ENCODE data around the gene TRAF3IP1.

Gene TRAF3IP1

DNA sequence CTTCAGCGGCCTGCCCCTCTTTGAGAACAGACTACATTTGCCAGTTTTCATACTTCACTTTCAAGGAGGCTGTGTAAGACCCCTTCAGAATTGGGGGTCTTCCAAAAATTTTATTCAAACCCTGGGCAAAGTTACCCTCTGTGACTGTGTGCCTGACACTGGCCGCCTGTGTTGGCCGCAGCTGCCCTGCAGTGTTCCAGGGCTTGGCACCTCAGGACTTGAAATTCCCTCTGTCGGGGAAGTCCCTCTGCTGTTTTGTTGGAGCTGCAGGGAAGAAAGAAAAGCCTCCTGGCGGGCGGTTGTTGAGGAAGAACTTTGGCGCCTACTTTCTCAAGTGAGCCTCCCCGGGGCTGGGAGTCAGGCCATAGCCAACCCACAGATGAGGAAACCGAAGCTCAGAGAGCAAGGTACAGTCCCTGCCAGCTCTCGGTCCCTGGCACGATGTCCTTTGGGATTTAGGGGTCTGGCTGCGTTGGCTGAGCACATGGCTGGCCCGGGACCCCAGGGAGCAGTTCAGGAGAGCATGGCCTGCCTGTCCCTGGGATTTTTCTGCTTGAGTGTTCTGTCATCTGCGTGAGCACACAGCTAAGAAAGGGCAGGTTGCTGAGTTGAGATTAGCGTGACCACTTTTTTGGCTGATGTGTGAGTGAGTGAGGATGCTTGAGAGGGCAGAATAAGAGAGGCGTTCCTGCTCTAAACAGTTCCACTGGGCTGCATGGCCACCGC lies 88.5 kb downstream of the TRAF3IP1 start:
- DNase-seq (ENCODE audit: low read depth in 2 of 2), result no peak

DNA sequence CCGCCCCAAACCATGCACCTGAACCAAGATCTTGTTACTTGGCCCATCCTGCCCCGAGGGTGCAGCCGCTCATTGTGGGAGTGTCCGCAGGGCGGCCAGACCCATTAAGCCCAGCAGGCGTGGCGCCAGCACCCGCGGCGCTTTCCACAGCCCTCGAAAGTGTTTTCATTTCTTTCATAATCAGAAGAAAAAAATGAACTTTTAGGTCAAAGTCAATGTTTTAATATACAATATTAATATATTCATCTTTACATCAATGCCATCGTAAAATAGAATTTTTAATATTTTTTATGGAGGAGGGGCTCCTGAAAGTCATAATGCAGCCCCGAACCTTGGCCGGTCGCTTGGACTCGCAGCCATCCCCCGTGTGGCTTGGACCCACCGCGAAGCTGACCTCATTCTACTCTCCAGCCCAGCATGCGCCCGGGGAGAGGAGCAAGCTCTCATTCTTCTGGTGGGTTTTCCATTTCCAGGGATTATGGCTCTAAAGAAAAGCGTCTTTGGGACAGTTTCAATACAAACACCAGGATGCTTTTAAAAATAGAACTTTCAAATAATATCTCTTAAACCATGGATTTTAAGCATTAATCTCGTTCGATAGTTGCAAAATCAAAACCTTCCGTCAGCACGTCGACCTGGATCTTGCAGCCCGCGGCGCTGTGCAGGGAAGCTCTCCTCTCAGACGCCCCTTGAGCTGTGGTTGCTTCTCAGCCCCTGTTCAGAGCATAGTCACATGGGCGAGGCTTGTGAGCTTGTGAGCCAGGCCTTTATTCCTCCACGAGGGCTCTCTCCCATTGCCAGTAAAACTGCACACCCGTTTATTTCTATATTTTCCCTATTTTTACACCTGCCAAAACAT lies 89.3 kb downstream of the TRAF3IP1 start:
- no peak for DNase-seq (ENCODE audit: low read depth in 2 of 2)

DNA sequence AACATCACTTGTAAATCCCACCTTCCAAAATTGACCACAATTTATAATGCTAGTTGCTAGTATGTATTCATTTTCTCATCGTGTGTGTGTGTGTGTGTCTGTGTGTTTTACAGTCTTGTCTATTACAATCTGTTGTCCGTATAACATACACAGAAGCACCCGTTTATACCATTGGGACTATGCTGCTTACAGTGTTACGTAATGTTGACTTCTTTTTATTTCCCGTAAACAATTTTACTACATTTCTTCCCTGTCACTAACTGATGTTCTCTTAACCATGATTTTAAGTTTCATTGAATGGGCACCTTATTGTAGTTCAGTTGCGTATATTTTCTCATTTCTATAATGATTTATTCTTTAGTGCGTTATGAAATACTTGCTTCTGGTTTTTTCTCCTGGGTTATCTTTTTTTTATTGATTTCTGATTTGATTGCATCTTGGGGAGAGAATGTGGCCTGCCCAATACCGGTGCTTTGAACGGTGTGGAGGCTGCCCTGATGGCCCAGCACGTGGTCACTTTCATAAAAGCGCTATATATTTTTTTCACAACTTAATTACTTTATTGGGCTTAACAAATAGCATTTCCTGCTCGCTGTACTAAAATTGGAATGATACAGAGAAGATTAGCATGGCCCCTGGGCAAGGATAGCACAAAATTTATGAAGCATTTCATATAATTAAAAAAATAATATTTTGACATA lies 91.9 kb downstream of the TRAF3IP1 start:
- no peak for DNase-seq (ENCODE audit: low read depth in 2 of 2)

DNA sequence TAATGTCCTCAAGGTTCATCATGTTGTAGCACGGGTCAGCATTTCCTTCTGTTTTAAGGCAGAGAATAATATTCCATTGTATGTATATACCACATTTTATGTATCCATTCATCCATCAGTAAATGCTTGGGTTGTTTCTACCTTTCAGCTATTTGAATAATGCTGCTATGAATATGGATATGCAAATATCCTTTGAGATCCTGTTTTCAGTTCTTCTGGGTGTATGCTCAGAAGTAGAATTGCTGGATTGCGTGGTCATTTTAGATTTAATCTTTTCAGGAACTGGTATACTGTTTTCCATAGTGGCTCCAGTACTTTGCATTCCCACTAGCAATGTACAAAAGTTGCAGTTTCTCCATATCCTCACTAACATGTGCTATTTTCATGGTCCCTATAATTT lies 93.0 kb downstream of the TRAF3IP1 start:
- DNase-seq (ENCODE audit: low read depth in 2 of 2), result no peak

DNA sequence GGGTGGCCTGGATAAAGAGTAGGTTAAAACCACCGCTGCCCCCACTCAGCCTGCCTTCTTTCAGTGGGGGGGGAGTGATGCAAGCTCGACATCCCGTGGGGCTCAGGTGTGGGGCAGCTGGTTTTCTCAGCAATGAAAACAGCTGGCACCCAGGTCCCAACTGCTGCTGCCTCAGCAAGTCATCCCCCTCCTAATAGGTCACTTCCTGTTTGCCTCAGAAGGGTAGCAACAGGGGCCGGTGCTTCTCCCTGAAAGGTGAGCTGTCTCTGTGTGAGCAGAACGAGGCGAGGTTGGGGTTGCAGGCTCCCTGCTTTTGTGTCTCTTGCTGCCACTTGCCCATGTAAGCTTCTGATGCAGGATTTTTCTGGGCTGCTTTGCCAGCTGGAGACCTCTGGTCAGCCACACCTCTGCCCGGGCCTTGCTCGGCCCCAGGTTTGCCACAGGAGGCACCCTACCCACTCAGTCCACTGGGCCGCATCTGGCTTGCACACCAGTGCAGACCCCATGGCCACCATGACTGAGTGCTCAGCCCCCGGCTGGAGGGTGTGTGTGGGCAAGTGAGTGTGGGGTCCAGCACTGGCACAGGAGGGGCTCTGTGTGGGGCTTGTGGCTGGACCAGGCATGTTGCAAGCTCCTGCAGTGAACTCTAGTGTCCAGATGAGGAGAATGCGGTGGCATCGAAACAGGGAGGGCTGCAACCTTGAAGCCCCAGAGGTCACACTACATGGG lies 94.9 kb downstream of the TRAF3IP1 start:
- no peak for DNase-seq (ENCODE audit: low read depth in 2 of 2)

DNA sequence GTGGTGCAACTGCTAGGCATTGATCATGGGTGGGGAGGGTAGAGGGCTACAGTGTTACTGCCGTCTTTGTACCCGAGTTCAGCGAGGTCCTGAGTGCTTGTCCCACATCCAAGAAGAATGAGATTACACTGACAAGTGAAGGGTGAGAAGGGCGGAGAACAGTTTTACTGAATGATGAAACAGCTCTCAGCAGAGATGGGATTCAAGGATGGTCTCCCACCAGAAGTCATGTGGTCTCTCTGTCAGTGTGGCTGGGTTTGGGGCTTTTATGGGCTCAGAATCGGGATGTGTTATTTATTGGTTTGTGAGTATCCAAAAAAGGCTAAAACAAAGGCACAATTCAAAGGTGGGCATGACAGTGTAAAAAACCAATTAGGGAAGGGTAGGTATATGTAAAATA lies 95.6 kb downstream of the TRAF3IP1 start:
- DNase-seq (ENCODE audit: low read depth in 2 of 2), result no peak

DNA sequence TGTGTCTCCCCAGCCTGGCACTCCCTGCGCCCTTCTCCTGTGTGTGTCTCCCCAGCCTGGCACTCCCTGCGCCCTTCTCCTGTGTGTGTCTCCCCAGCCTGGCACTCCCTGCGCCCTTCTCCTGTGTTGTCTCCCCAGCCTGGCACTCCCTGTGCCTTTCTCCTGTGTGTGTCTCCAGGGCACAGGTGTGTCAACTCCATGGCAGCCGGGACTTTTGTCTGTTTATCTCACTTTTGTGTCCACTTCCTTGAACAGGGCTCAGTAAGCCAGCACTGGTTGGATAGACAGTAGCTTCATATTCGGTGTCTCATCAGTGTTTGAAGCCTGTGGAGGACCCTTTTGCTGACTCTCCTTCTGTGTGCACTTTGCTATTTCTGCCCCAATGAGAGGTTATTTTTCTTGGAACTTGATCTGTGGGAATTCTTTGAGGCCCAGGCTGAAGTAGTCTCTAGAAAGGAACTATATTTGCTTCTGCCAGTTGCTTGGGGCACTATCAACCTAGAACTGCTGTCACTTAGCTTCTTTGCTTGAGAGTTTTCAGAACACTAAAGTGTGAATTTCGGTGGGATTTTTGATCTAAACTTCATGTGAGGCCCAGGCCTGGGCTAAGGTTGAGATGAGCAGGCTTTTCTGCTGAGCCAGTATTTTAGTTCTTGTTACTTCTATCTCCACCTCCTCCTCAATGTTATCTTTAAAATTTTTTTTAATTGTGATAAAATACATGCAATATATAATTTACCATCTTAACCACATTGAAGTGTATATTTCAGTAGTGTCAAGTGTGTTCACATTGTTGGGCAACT lies 98.1 kb downstream of the TRAF3IP1 start:
- DNase-seq (ENCODE audit: low read depth in 2 of 2), result no peak

DNA sequence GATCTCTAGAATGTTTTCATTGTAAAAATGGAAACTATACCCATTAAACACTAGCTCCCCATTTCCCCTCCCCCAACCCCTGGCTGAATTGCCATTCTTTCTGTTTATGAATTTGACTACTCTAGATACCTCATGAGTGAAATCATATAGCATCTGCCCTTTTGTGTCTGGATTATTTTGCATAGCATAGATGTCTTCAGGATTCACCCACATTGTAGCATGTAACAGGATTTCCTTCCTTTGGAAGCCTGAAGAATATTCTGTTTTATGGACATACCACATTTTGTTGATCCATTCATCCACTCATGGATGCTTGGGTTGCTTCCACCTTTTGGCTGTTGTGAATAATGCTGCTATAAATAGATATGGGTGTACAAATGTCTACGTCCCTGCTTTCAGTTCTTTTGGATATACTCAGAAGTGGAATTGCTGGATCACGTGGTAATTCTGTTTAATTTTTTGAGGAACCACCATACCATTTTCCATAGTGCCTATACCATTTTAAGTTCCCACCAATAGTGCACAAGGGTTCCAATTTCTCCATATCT lies 98.8 kb downstream of the TRAF3IP1 start:
- no peak for DNase-seq (ENCODE audit: low read depth in 2 of 2)

DNA sequence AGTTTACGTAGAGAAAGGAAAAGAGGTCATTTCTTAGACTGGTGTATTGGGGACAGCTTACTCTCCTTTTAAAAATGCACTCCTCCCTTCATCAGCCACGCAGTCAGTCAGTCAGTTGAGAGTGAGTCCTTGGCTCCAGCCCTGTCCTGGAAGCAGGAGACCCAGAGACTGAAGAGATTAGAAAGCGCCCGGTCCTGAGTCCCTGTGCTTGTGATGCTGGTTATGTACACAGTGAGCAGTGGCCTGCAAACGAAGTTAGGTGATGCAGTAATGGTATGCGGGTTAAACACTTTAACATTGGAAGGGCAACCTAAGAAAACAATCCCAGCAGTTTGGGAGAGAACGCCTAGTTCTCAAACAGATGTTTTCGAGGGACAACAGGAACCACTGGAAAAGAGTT lies 100.1 kb downstream of the TRAF3IP1 start:
- no peak for DNase-seq (ENCODE audit: low read depth in 2 of 2)

DNA sequence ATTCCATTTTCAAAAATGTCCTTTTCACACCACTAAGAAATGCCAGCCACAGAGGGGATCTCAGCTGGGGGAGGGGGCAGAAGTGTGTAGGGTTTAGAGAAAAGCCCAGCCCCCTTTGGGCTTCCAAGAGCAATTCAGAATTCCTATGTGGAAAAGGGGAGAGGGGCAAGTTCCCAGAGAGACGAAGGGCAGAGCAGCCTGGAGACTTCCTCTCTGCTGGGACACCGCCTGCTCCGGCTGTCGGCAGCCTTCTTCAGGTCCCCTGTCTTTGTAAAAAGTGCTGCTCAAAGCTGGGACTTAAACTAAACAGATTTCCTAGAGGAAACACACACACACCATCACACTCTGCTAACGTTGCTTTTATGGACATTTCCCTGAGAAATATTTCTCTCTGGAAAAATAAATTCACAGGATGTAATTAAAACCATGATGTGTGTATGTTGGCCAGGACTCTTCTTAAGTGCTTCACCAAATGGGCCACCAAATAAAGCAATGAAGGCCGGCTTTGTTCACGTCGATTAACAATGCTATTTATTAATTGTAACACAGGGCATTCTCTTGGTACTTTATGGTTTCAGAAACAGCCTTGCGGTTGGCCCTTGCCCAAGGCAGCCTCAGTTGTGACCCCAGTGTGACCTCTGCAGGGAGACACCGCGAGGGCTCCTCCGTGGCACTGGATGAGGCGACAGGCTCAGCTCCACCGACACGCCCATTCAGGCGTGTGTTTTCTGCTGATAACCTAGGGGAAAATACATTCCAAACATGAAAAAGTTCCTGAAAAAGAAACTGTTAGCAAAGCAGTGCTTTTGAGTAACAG lies 100.8 kb downstream of the TRAF3IP1 start:
- no peak for DNase-seq (ENCODE audit: low read depth in 2 of 2)

DNA sequence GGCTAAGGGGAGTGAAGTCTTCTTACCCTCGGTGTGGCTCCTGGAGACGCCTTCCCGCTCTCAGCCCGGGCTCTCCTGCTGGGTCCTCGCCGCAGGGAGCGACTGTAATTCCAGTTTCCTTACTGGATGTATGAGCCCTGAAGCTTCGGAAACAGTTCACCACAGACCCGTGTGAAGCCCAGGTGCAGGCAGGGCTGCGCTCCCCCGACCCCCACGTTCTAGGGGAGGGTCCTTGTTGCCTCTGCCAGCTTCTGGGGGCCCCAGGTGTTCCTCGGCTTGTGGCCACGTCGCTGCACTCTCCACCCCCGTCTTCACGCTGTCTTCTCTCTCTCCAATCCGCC lies 101.3 kb downstream of the TRAF3IP1 start:
- no peak for DNase-seq (ENCODE audit: low read depth in 2 of 2)

DNA sequence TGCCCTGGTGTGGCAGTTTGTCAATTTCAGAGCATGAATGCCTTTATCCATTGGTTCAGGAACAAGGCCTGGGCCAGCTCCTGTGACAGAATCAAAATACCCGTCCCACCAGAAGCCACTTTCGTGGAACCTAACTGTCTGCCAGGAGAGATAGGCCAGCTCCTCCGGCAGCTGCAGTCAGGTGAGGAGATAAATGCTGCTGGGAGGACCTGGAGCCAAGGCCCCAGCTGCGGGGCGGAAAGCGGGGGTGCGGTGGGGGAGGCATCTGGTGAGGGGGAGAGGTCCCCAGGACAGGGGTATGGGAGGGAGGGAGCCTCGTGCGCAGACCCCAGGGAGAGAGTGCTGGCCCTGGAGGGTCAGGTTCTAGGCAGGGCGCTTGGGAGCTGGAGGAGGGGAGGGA lies 102.0 kb downstream of the TRAF3IP1 start:
- no peak for DNase-seq (ENCODE audit: low read depth in 2 of 2)

DNA sequence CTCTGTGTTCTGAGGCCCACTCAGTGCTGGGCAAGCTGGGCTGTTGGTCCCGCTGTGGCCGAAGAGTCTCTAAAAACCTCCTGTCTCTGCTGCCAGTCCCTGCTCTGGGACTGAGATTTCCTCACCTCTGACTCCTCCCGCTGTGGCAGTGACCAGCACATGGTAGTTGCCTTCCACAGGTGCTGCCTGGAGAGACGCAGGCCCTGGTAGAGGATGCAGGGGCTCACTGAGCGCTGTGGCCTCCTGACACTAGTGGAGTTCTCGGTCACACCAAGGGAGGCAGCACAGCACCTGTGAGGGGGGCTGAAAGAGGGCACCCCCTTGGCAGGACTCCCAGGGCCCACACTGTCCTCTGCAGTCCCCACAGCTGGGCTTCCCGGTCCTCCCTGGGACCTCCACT lies 102.6 kb downstream of the TRAF3IP1 start:
- no peak for DNase-seq (ENCODE audit: low read depth in 2 of 2)

DNA sequence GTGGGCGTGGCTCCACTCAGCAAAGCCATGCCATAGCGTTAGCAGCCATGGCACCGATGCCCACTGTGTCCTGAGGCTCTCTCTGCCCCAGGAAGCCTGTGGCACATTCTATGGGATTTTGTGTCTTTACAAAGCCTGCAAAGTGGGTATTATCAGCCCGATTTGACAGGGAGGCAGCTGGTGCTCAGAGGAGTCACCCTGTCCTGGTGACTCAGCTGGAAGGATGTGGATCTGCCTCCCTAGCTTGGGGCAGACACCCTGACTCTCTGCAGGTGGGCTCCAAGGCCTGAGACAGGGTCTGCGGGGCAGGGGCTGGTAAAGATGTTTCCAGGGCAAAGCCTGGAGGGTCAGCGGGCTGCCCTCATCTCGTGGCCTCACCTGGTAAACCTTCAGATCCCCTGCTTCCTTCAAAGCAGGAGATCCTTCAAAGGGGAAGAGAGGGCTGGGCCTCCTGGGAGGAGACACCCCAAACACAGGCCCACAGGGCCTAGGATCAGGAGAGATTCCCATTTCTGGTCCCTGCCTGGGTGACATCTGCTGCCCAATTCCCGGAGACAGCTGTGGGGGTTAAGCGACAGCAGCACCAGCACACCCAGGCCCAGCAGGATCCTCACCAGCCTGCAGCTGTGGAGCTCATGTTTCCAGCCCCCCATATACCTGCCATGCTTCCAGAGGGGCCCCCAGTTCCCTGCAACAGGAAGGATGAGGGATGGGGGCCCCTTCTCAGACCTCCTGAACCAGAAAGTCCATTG lies 103.4 kb downstream of the TRAF3IP1 start:
- DNase-seq (ENCODE audit: low read depth in 2 of 2), result no peak

DNA sequence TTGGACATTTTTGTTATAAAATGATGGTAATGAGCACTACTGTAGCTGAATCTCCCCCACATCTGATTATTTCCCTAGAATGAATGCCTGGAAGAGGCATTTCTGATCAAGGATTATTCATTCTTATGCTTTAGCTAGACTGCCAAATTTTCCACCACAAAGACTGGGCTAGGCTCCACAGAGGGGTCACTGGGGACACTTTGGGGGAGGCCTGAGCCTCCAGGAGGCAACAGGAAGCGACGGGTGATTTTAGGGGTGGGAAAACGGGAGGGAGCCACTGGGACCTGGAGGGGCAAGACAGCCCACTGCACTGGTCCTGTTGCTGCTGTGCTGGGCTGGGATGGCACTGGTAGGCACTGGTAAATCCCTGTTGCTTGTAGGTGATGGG lies 104.0 kb downstream of the TRAF3IP1 start:
- no peak for DNase-seq (ENCODE audit: low read depth in 2 of 2)

DNA sequence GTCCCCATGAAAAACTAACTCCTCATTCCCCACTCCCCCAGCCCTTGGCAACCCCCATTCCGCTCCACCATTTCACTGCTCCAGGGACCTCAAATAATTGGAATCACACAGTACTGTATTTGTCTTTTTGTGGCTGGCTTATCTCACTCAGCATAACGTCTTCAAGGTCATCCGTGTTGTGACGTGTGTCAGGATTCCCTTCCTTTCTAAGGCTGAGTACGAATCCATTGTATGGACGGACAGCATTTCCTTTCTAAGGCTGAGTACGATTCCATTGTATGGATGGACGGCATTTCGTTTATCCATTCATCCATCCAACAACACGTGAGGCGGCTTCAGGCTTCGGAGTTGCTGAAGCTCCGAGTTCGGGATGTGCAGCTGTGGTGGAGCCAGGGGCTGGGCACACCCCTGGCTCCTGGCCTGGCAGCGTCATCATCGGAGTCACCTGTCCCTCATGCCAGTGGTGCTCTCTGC lies 105.2 kb downstream of the TRAF3IP1 start:
- DNase-seq (ENCODE audit: low read depth in 2 of 2), result no peak

DNA sequence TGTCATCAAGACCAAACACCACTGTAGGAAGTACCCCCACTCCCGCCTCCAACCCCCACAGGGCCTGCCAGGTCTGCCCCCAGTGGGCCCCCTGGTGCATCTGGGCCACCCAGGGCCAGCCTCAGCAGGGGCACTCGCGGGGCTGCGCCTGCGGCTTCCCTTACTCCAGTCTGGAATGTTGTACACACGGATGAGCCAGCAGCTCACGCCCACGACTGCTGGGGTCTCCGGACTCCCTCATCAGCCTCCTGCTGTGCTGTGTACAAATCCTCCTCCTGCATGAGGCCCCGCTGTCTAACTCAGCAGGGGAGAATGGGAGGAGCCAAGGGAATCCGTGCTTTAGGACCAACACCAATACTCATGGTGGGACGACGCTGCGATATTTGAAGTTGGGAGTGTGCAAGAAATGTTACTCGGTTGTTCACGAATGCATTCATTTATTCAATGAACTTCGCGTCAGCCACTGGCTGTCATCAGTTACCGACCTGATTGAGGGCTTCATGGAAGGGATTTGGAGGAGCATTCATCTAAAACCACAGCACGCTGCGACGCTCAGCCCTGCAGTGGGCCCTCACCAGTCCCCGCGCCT lies 105.8 kb downstream of the TRAF3IP1 start:
- no peak for DNase-seq (ENCODE audit: low read depth in 2 of 2)

DNA sequence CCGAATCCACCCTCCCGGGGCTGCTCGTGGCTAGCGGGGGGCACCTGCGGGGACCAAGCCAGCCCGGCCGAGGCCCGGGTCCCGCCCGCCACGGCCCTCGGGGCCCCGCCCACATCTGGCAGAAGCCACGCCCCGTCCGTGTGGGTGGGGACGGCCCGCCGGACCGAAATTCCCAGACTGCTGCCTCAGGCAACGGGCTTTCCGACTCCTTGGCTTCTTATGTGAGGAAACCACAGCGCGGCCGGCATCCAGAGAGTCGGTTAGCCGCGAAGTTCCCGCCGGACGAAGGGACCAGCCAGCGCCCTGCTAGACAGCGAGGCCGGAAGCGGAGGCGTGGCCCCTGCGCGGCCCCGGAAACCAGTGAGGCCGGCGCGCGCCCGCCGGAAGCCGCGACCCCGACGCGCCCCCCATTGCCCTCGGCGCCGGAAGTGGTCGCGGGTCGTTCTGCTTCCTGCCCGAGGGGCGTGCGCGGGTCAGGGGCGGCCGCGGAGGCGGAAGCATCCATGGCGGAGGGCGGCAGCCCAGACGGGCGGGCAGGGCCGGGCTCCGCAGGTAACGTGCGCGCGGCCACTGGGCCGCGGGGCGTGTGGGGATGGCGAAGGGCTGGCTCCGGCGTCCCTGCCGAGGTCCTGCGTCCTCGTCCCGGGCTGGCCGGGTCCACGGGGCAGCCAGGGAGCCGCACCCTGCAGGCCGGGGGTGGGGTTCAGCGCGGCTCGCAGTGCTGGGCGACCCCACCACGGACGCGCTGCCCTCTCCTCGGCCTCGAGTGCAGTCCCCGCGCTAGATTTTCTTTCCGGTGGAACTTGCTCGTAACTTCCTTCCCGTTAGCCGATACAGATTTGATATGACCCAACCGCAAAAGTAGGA lies 106.5 kb downstream of the TRAF3IP1 start, which contains the start of gene ASB1:
ASB1 (plus strand) TSS at position 360 of the 867 bp plus-strand sequence; CDS start at position 504, 144 bp downstream.
- peak; percentile 81 to 87 for DNase-seq (ENCODE audit: low read depth in 2 of 2)
